ENCODE measurements around the gene TBXAS1. TPM values are rescaled to one million over a fixed set of nuclear protein-coding genes. Genes with fewer than 3 reads are reported as not detected.

The TBXAS1 gene
- total and polyA plus RNA-seq, 2 of the 8 experiments (the other 6 are each of a cell fraction or from before 2014, with no cell fraction given), result 0.86 to 2.1 TPM

DNA sequence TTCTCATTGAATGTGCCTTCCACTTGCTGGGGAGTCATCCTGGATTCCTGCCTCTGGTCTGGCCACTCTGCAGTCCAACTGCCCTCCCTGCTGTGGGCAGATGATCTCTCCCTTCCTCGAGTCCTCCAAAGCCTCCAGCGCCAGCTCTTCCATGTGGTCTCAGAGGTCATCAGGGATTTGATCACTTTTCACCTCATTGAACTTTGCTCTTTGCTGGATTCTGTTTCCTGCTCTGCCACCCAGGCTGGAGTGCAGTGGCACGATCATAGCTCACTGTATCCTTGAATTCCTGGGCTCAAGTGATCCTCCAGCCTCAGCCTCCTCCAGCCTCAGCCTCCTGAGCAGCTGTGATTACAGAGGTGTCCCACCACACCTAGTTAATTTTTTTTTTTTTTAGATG, 22.1 kb upstream of the TBXAS1 start (continued):
- TF ChIP-seq CTCF (IDR thresholded peaks at IDR 0.05; ENCODE audit: control extremely low read depth in 1 of 3, insufficient read depth in 1 of 3, low read depth in 1 of 3, low read length in 3 of 3) (no peak), SIX5 (IDR thresholded peaks at IDR 0.05; ENCODE audit: low read depth, low read length) (no peak), E2F6 (IDR thresholded peaks at IDR 0.05) (no peak), BRCA1 (IDR thresholded peaks at IDR 0.05; ENCODE audit: low read depth, low read length) (no peak), POLR2AphosphoS5 (IDR thresholded peaks at IDR 0.05; ENCODE audit: low read depth, low read length) (no peak), CHD1 (IDR thresholded peaks at IDR 0.05; ENCODE audit: low read depth, low read length) (no peak)

Measured in H1 (cell line).